Measurements from ENCODE around the gene FKBP7. TPM values are rescaled to one million over a fixed set of nuclear protein-coding genes. Genes with fewer than 3 reads are reported as not detected.
A peak's percentile ranks its signal among the peaks of the same experiment; 100 is the strongest.
"Not testable (repeated sequence)": the region's sequence is repeated elsewhere in the genome, so short reads cannot be mapped to it uniquely, and the experiment has no call there.

Gene FKBP7
- total and polyA plus RNA-seq, 4 donors: 16.7 to 59.1 (median 32.2) TPM

- Histone ChIP-seq H3K9me3 (ENCODE audit: control insufficient read depth, insufficient read depth, low read length) (no peaks in the 10 kb centered on the region), H3K4me3 (ENCODE audit: low read depth, low read length) (no peak overlapping the region), H3K27ac (ENCODE audit: low read depth, low read length) (no peak overlapping the region), H3K4me1 (ENCODE audit: control insufficient read depth, insufficient read depth, low read length) (no peaks in the 10 kb centered on the region), H3K36me3 (ENCODE audit: control insufficient read depth, insufficient read depth, low read length) (peaks cover 20% of the 10 kb centered on the region), H3K27me3 (ENCODE audit: control insufficient read depth, insufficient read depth, low read length) (no peaks in the 10 kb centered on the region)
- no peak for DNase-seq (ENCODE audit: low read depth in 4 of 6, low spot score in 6 of 6)
These were observed 49.1 kb downstream of the FKBP7 start for GRCh38 chr2:178429336-178429735.

- H3K9me3 ChIP-seq (ENCODE audit: control insufficient read depth, insufficient read depth, low read length): no peaks in the 10 kb centered on the region
- no peaks in the 10 kb centered on the region for H3K4me1 ChIP-seq (ENCODE audit: control insufficient read depth, insufficient read depth, low read length)
- WGBS (ENCODE audit: insufficient coverage): 100% methylated on average over 1 of the region's 1 CpG
- peaks cover 13% of the 10 kb centered on the region for H3K36me3 ChIP-seq (ENCODE audit: control insufficient read depth, insufficient read depth, low read length)
- H3K27me3 ChIP-seq (ENCODE audit: control insufficient read depth, insufficient read depth, low read length): no peaks in the 10 kb centered on the region
- no peak overlapping the region for H3K27ac ChIP-seq (ENCODE audit: low read depth, low read length)
- no peak for DNase-seq (ENCODE audit: low read depth in 4 of 6, low spot score in 6 of 6)
- H3K4me3 ChIP-seq (ENCODE audit: low read depth, low read length): no peak overlapping the region
These were observed 50.0 kb downstream of the FKBP7 start for GRCh38 chr2:178428396-178428806.

GRCh38 chr2:178427458-178427857 is 50.9 kb downstream of the FKBP7 start:
- no peaks in the 10 kb centered on the region for H3K9me3 ChIP-seq (ENCODE audit: control insufficient read depth, insufficient read depth, low read length)
- no CpG with 5 or more reads among the region's 2 CpGs for WGBS (ENCODE audit: insufficient coverage)
- H3K27me3 ChIP-seq (ENCODE audit: control insufficient read depth, insufficient read depth, low read length): no peaks in the 10 kb centered on the region
- H3K4me3 ChIP-seq (ENCODE audit: low read depth, low read length): no peak overlapping the region
- H3K27ac ChIP-seq (ENCODE audit: low read depth, low read length): no peak overlapping the region
- DNase-seq (ENCODE audit: low read depth in 4 of 6, low spot score in 6 of 6): no peak
- no peaks in the 10 kb centered on the region for H3K4me1 ChIP-seq (ENCODE audit: control insufficient read depth, insufficient read depth, low read length)
- peaks cover 13% of the 10 kb centered on the region for H3K36me3 ChIP-seq (ENCODE audit: control insufficient read depth, insufficient read depth, low read length)

- DNase-seq (ENCODE audit: low read depth in 4 of 6, low spot score in 6 of 6): no peak
- WGBS (ENCODE audit: insufficient coverage): 95% methylated on average over 2 of the region's 3 CpGs
- H3K36me3 ChIP-seq (ENCODE audit: control insufficient read depth, insufficient read depth, low read length): peaks cover 13% of the 10 kb centered on the region
These were observed 52.0 kb downstream of the FKBP7 start for GRCh38 chr2:178426388-178426787.

GRCh38 chr2:178425255-178425827 is 53.1 kb downstream of the FKBP7 start:
- H3K27ac ChIP-seq (ENCODE audit: low read depth, low read length): no peak overlapping the region
- no peaks in the 10 kb centered on the region for H3K27me3 ChIP-seq (ENCODE audit: control insufficient read depth, insufficient read depth, low read length)
- peaks cover 8% of the 10 kb centered on the region for H3K36me3 ChIP-seq (ENCODE audit: control insufficient read depth, insufficient read depth, low read length)
- no peak for DNase-seq (ENCODE audit: low read depth in 4 of 6, low spot score in 6 of 6)
- no CpG with 5 or more reads among the region's 4 CpGs for WGBS (ENCODE audit: insufficient coverage)
- H3K4me3 ChIP-seq (ENCODE audit: low read depth, low read length): no peak overlapping the region
- no peaks in the 10 kb centered on the region for H3K9me3 ChIP-seq (ENCODE audit: control insufficient read depth, insufficient read depth, low read length)
- no peaks in the 10 kb centered on the region for H3K4me1 ChIP-seq (ENCODE audit: control insufficient read depth, insufficient read depth, low read length)

More at GRCh38 chr2:178426388-178426787, 52.0 kb downstream of the FKBP7 start:
- H3K27ac ChIP-seq (ENCODE audit: low read depth, low read length): no peak overlapping the region
- no peak overlapping the region for H3K4me3 ChIP-seq (ENCODE audit: low read depth, low read length)
- no peaks in the 10 kb centered on the region for H3K27me3 ChIP-seq (ENCODE audit: control insufficient read depth, insufficient read depth, low read length)
- H3K4me1 ChIP-seq (ENCODE audit: control insufficient read depth, insufficient read depth, low read length): no peaks in the 10 kb centered on the region
- no peaks in the 10 kb centered on the region for H3K9me3 ChIP-seq (ENCODE audit: control insufficient read depth, insufficient read depth, low read length)

- not testable (repeated sequence) for H3K9me3 ChIP-seq (ENCODE audit: control insufficient read depth, insufficient read depth, low read length); H3K27ac ChIP-seq (ENCODE audit: low read depth, low read length); DNase-seq (ENCODE audit: low read depth in 4 of 6, low spot score in 6 of 6); H3K36me3 ChIP-seq (ENCODE audit: control insufficient read depth, insufficient read depth, low read length); H3K27me3 ChIP-seq (ENCODE audit: control insufficient read depth, insufficient read depth, low read length); H3K4me3 ChIP-seq (ENCODE audit: low read depth, low read length); H3K4me1 ChIP-seq (ENCODE audit: control insufficient read depth, insufficient read depth, low read length)
- WGBS (ENCODE audit: insufficient coverage): 100% methylated on average over 1 of the region's 5 CpGs
These were observed 54.7 kb downstream of the FKBP7 start for GRCh38 chr2:178423746-178424145.

- 100% methylated on average over 2 of the region's 3 CpGs for WGBS (ENCODE audit: insufficient coverage)
- Histone ChIP-seq H3K36me3 (ENCODE audit: control insufficient read depth, insufficient read depth, low read length) (no peaks in the 10 kb centered on the region), H3K9me3 (ENCODE audit: control insufficient read depth, insufficient read depth, low read length) (no peaks in the 10 kb centered on the region), H3K27me3 (ENCODE audit: control insufficient read depth, insufficient read depth, low read length) (no peaks in the 10 kb centered on the region), H3K27ac (ENCODE audit: low read depth, low read length) (no peak overlapping the region), H3K4me3 (ENCODE audit: low read depth, low read length) (no peak overlapping the region), H3K4me1 (ENCODE audit: control insufficient read depth, insufficient read depth, low read length) (no peaks in the 10 kb centered on the region)
- no peak for DNase-seq (ENCODE audit: low read depth in 4 of 6, low spot score in 6 of 6)
These were observed 56.3 kb downstream of the FKBP7 start for GRCh38 chr2:178422097-178422496.

GRCh38 chr2:178420463-178420999 is 57.9 kb downstream of the FKBP7 start:
- WGBS (ENCODE audit: insufficient coverage): 67% methylated on average over 1 of the region's 1 CpG
- no peaks in the 10 kb centered on the region for H3K27me3 ChIP-seq (ENCODE audit: control insufficient read depth, insufficient read depth, low read length)
- DNase-seq (ENCODE audit: low read depth in 4 of 6, low spot score in 6 of 6): no peak
- H3K9me3 ChIP-seq (ENCODE audit: control insufficient read depth, insufficient read depth, low read length): no peaks in the 10 kb centered on the region
- H3K27ac ChIP-seq (ENCODE audit: low read depth, low read length): no peak overlapping the region
- H3K4me3 ChIP-seq (ENCODE audit: low read depth, low read length): no peak overlapping the region
- no peaks in the 10 kb centered on the region for H3K4me1 ChIP-seq (ENCODE audit: control insufficient read depth, insufficient read depth, low read length)
- H3K36me3 ChIP-seq (ENCODE audit: control insufficient read depth, insufficient read depth, low read length): no peaks in the 10 kb centered on the region

GRCh38 chr2:178419123-178419522 is 59.3 kb downstream of the FKBP7 start:
- H3K4me3 ChIP-seq (ENCODE audit: low read depth, low read length): no peak overlapping the region
- no peaks in the 10 kb centered on the region for H3K36me3 ChIP-seq (ENCODE audit: control insufficient read depth, insufficient read depth, low read length)
- no peak overlapping the region for H3K27ac ChIP-seq (ENCODE audit: low read depth, low read length)
- peaks cover 3% of the 10 kb centered on the region for H3K4me1 ChIP-seq (ENCODE audit: control insufficient read depth, insufficient read depth, low read length)
- peak in 2 of 6 donors; percentile 31 to 71 for DNase-seq (ENCODE audit: low read depth in 4 of 6, low spot score in 6 of 6)
- no peaks in the 10 kb centered on the region for H3K9me3 ChIP-seq (ENCODE audit: control insufficient read depth, insufficient read depth, low read length)
- no peaks in the 10 kb centered on the region for H3K27me3 ChIP-seq (ENCODE audit: control insufficient read depth, insufficient read depth, low read length)
- WGBS (ENCODE audit: insufficient coverage): no CpG with 5 or more reads among the region's 1 CpG

GRCh38 chr2:178418426-178418825 is 60.0 kb downstream of the FKBP7 start:
- no peak overlapping the region for H3K27ac ChIP-seq (ENCODE audit: low read depth, low read length)
- H3K4me1 ChIP-seq (ENCODE audit: control insufficient read depth, insufficient read depth, low read length): peaks cover 3% of the 10 kb centered on the region
- WGBS (ENCODE audit: insufficient coverage): no CpG with 5 or more reads among the region's 1 CpG
- H3K4me3 ChIP-seq (ENCODE audit: low read depth, low read length): no peak overlapping the region
- DNase-seq (ENCODE audit: low read depth in 4 of 6, low spot score in 6 of 6): no peak
- H3K27me3 ChIP-seq (ENCODE audit: control insufficient read depth, insufficient read depth, low read length): no peaks in the 10 kb centered on the region
- no peaks in the 10 kb centered on the region for H3K36me3 ChIP-seq (ENCODE audit: control insufficient read depth, insufficient read depth, low read length)
- no peaks in the 10 kb centered on the region for H3K9me3 ChIP-seq (ENCODE audit: control insufficient read depth, insufficient read depth, low read length)
